Measurements from ENCODE around the gene PPM1D. TPM values are rescaled to one million over a fixed set of nuclear protein-coding genes. Genes with fewer than 3 reads are reported as not detected.
"Not testable (repeated sequence)": the region's sequence is repeated elsewhere in the genome, so short reads cannot be mapped to it uniquely, and the experiment has no call there.

PPM1D gene
- total and polyA plus RNA-seq, 5 donors, result 3.3 to 10.0 (median 8.6) TPM

DNA sequence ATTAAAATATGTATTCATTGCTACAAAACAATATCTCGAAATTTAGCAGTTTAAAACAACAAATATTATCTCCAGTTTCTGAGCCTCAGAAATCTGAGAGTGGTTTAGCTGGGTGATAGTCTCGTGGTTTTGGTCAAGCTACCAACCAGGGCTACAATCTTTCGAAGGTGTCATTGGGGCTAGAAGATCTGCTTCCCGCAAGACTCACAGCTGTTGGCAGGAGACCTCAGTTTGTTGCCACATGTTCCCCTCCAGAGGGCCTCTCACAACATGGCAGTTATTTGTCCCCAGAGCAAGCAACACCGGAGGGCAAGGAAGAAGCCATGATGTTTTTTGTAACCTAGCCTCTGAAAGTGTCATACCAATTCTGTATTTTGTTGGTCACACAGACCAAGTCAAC lies 65.6 kb downstream of the PPM1D start:
- H3K27me3 ChIP-seq (ENCODE audit: control insufficient read depth, insufficient read depth), result no peaks in the 10 kb centered on the region
- WGBS, result 93% methylated on average over 5 of the region's 5 CpGs
- no peaks in the 10 kb centered on the region for H3K4me1 ChIP-seq (ENCODE audit: control insufficient read depth, insufficient read depth, low read length)
- H3K9me3 ChIP-seq (ENCODE audit: control insufficient read depth, low read length), result no peaks in the 10 kb centered on the region
- H3K4me3 ChIP-seq (ENCODE audit: low read length), result no peak overlapping the region
- intact Hi-C loops (cut with DNase I), result no loop called here
- no peak overlapping the region for H3K27ac ChIP-seq (ENCODE audit: low read length)
- no peak for DNase-seq
- ATAC-seq, result no peak

DNA sequence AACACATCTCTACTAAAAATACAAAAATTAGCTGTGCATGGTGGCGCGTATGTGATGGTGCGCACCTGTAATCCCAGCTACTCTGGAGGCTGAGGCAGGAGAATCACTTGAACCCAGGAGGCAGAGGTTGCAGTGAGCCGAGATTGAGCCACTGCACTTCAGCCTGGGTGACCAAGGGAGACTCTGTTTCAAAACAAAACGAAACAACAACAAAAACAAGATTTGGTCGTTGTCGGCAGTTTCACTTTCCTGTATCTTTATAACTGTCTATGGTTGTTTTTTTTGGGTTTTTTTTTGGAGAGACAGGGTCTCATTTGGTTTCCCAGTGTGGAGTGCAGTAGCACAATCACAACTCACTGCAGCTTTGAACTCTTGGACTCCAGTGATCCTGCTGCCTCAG lies 68.7 kb downstream of the PPM1D start:
- H3K27ac ChIP-seq (ENCODE audit: low read length); H3K27me3 ChIP-seq (ENCODE audit: control insufficient read depth, insufficient read depth); H3K4me1 ChIP-seq (ENCODE audit: control insufficient read depth, insufficient read depth, low read length); H3K9me3 ChIP-seq (ENCODE audit: control insufficient read depth, low read length); intact Hi-C loops (cut with DNase I); H3K4me3 ChIP-seq (ENCODE audit: low read length); ATAC-seq; DNase-seq: not testable (repeated sequence)
- 87% methylated on average over 7 of the region's 7 CpGs for WGBS

DNA sequence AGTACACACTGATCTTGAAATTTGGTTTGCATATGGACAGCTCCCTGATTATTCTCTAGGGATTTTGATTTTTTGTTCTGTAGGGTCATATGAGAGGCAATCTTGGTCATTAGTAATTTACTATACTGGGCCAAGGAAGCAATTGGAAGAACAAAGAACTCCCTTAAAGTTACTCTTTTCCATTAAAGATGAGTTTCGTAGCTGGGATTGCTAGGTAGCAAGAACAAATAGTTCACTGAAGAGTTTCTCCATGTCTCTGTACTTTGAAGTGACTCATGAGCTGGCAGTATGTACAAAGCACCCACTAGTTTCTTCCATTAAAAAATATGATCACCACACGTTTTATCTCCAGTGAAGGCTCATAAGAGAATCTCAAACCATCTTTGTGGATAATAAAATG lies 71.5 kb downstream of the PPM1D start:
- DNase-seq (no peak), ATAC-seq (no peak)
- no peaks in the 10 kb centered on the region for H3K9me3 ChIP-seq (ENCODE audit: control insufficient read depth, low read length)
- no peak overlapping the region for H3K27ac ChIP-seq (ENCODE audit: low read length)
- 49% methylated on average over 2 of the region's 2 CpGs for WGBS
- H3K27me3 ChIP-seq (ENCODE audit: control insufficient read depth, insufficient read depth), result no peaks in the 10 kb centered on the region
- no peaks in the 10 kb centered on the region for H3K4me1 ChIP-seq (ENCODE audit: control insufficient read depth, insufficient read depth, low read length)
- no peak overlapping the region for H3K4me3 ChIP-seq (ENCODE audit: low read length)
- intact Hi-C loops (cut with DNase I), result no loop called here

DNA sequence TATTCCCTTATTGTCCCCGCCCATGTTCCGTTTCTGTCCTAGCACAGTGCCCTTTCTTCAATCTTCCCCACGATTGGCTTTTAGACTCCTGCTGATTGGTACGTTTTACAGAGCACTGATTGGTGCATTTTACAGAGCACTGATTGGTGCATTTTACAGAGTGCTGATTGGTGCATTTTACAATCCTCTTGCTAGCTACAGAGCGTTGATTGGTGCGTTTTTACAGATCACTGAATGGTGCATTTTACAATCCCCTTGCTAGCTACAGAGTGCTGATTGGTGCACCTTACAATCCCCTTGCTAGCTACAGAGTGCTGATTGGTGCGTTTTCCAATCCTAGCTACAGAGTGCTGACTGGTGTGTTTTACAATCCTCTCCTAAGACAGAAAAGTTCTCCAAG lies 74.6 kb downstream of the PPM1D start:
- H3K9me3 ChIP-seq (ENCODE audit: control insufficient read depth, low read length); H3K27me3 ChIP-seq (ENCODE audit: control insufficient read depth, insufficient read depth); DNase-seq; ATAC-seq; H3K27ac ChIP-seq (ENCODE audit: low read length); H3K4me1 ChIP-seq (ENCODE audit: control insufficient read depth, insufficient read depth, low read length); intact Hi-C loops (cut with DNase I); H3K4me3 ChIP-seq (ENCODE audit: low read length): not testable (repeated sequence)
- 89% methylated on average over 7 of the region's 7 CpGs for WGBS

DNA sequence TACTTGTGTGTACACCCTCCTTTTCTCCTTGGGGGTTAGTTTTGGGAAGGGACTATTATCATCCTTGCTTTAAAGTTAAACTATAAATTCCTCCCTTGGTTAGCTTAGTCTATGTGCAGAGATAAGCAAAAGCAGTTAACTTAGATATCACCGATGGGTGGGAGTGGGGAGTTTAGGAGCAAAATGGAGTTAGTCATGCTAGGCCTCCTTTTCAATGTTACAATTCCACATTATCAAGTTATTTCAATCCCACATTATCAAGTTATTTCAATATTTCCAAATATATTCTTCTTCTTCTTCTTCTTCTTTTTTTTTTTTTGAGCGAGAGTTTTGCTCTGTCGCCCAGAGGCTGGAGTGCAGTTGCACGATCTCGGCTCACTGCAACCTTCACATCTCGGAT lies 76.0 kb downstream of the PPM1D start:
- H3K4me1 ChIP-seq (ENCODE audit: control insufficient read depth, insufficient read depth, low read length), result peaks cover 2% of the 10 kb centered on the region
- intact Hi-C loops (cut with DNase I), result no loop called here
- WGBS, result 95% methylated on average over 6 of the region's 6 CpGs
- H3K9me3 ChIP-seq (ENCODE audit: control insufficient read depth, low read length), result no peaks in the 10 kb centered on the region
- no peak overlapping the region for H3K27ac ChIP-seq (ENCODE audit: low read length)
- no peak overlapping the region for H3K4me3 ChIP-seq (ENCODE audit: low read length)
- no peaks in the 10 kb centered on the region for H3K27me3 ChIP-seq (ENCODE audit: control insufficient read depth, insufficient read depth)
- ATAC-seq, result no peak
- DNase-seq, result no peak

DNA sequence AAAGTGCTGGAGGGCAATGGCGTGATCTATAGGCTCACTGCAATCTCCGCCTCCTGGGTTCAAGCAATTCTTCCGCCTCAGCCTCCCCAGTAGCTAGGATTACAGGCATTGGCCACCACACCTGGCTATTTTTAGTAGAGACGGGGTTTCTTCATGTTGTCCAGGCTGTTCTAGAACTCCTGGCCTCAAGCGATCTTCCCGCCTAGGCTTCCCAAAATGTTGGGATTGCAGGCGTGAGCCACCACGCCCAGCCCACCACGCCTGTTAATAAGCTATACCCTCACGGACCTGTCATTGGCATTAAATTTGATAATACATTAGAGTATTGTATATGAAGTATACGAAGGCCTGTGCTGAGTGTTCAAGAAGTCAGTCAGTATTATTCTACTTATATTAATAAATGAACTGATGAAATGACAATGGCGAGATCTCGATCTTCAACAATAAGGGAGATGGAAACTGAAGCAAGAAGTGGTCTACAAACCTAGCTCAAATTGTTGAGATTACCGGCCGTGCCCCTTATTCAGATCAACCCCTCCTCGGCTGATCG lies 76.8 kb downstream of the PPM1D start:
- no peak overlapping the region for H3K27ac ChIP-seq (ENCODE audit: low read length)
- DNase-seq, result no peak
- H3K4me3 ChIP-seq (ENCODE audit: low read length), result peak overlapping the region; percentile 73
- WGBS, result 29% methylated on average over 17 of the region's 17 CpGs
- ATAC-seq, result no peak
- H3K9me3 ChIP-seq (ENCODE audit: control insufficient read depth, low read length), result no peaks in the 10 kb centered on the region
- intact Hi-C loops (cut with DNase I), result no loop called here
- peaks cover 2% of the 10 kb centered on the region for H3K4me1 ChIP-seq (ENCODE audit: control insufficient read depth, insufficient read depth, low read length)
- H3K27me3 ChIP-seq (ENCODE audit: control insufficient read depth, insufficient read depth), result no peaks in the 10 kb centered on the region

DNA sequence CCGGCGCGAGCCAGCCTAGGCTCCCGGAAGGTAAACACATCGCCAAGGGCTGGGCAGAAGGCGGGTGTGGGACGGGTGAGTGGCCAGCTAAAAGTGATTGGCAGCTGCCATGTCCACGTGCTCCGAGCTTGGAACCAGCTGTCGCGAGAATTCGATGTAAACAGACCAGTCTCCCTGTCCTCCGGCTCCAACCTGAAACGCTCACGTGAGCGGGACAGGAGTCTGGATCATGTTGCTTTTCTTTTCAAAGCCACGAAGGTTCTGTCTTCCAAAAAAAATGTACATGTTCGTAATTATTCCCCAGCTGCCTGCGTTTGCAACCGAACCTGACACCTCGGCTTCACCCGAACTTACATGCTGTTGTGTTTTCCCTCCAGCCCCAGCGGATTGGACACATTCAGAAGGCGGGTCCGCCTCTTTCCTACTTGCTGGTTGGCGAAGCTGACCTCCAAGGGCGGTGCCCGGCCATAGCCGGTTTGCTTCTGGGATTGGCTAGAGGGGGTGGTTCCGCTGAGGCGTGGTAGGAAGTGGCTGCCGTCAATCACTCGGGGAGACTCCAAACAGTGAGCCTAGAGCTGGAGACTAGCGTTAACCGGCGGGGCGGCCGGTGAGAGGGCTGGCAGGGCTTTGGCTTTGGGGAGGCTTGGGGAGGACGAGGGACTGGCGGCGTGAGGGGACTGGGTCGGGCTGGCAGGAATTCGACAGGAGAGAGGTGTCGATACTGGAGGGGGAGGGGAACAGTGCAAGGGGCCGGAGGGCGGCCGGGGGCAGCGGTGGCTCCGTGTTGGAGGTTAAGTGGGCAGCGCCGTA lies 77.5 kb downstream of the PPM1D start, which contains the start of gene BCAS3:
Gene BCAS3, plus strand, starts transcription at position 544 of the 810 bp plus-strand sequence.
- ATAC-seq, result peak; percentile 99
- peak within 1 kb of the TSS; percentile 76 for H3K27ac ChIP-seq (ENCODE audit: low read length)
- no peaks in the 10 kb centered on the region for H3K9me3 ChIP-seq (ENCODE audit: control insufficient read depth, low read length)
- H3K27me3 ChIP-seq (ENCODE audit: control insufficient read depth, insufficient read depth), result no peaks in the 10 kb centered on the region
- H3K4me3 ChIP-seq (ENCODE audit: low read length), result peak within 1 kb of the TSS; percentile 73
- WGBS, result under 1% methylated on average over 51 of the region's 51 CpGs
- intact Hi-C loops (cut with DNase I), result no loop called here
- H3K4me1 ChIP-seq (ENCODE audit: control insufficient read depth, insufficient read depth, low read length), result peaks cover 2% of the 10 kb centered on the region
- peak; percentile 98 to 99 (median 98) for DNase-seq

DNA sequence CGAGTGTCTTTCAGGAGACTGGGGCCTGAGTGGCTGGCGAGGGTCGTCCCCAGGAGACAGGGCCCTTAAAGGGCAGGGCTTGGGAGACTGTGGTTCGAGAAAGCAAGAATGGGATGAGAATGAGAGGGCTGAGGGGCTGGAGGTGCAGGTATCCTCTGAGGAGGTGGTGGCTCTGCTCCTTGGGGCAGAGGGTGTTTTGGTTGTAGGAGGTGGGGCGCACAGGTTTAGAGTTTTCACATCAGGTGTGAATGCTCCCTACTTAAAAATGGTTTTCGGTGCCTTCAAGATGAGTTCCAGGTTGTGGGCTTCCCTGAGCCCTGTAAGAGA lies 78.1 kb downstream of the PPM1D start:
- 5% methylated on average over 6 of the region's 6 CpGs for WGBS
- intact Hi-C loops (cut with DNase I), result no loop called here

DNA sequence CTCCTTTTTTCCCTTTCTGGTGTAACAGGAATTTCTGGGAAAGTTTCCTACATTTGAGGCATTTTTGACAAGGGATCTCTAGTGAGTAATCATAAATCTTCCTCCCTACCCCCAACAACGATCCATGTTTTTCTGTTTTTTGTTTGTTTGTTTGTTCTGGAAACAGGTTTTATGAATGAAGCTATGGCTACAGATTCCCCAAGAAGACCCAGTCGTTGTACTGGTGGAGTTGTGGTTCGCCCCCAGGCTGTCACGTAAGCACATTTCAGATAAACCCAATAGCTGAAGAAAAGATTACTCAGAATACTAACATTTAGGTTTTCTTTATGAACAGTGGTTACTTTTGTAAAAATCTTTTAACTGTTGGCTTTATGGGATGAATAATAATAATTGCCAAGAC lies 79.3 kb downstream of the PPM1D start:
- peaks cover 2% of the 10 kb centered on the region for H3K4me1 ChIP-seq (ENCODE audit: control insufficient read depth, insufficient read depth, low read length)
- H3K27me3 ChIP-seq (ENCODE audit: control insufficient read depth, insufficient read depth), result no peaks in the 10 kb centered on the region
- 88% methylated on average over 4 of the region's 4 CpGs for WGBS
- DNase-seq (no peak), ATAC-seq (no peak)
- intact Hi-C loops (cut with DNase I), result no loop called here
- H3K4me3 ChIP-seq (ENCODE audit: low read length), result no peak overlapping the region
- H3K27ac ChIP-seq (ENCODE audit: low read length), result no peak overlapping the region
- no peaks in the 10 kb centered on the region for H3K9me3 ChIP-seq (ENCODE audit: control insufficient read depth, low read length)

More for the DNA sequence above, 78.1 kb downstream of the PPM1D start:
- no peak for ATAC-seq
- Histone ChIP-seq H3K9me3 (ENCODE audit: control insufficient read depth, low read length) (no peaks in the 10 kb centered on the region), H3K27me3 (ENCODE audit: control insufficient read depth, insufficient read depth) (no peaks in the 10 kb centered on the region), H3K4me1 (ENCODE audit: control insufficient read depth, insufficient read depth, low read length) (peaks cover 2% of the 10 kb centered on the region), H3K4me3 (ENCODE audit: low read length) (peak overlapping the region; percentile 73), H3K27ac (ENCODE audit: low read length) (peak overlapping the region; percentile 76)
- DNase-seq, result no peak

DNA sequence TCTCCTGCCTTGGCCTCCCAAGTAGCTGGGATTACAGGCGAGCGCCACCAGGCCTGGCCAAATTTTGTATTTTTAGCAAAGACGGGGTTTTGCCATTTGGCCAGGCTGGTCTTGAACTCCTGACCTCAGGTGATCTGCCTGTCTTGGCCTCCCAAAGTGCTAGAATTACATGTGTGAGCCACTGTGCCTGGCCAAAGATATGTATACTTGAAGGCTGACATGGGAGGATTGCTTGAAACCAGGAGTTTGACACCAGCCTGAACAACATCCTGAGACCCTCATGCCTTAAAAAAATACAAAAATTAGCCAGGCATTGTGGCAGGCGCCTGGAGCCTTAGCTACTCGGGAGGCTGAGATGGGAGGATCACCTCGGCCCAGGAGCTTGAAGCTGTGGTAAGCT lies 80.8 kb downstream of the PPM1D start:
- Histone ChIP-seq H3K27ac (ENCODE audit: low read length) (no peak overlapping the region), H3K4me1 (ENCODE audit: control insufficient read depth, insufficient read depth, low read length) (peaks cover 2% of the 10 kb centered on the region), H3K9me3 (ENCODE audit: control insufficient read depth, low read length) (no peaks in the 10 kb centered on the region), H3K27me3 (ENCODE audit: control insufficient read depth, insufficient read depth) (no peaks in the 10 kb centered on the region), H3K4me3 (ENCODE audit: low read length) (no peak overlapping the region)
- ATAC-seq, result no peak
- intact Hi-C loops (cut with DNase I), result no loop called here
- DNase-seq, result no peak
- 97% methylated on average over 6 of the region's 6 CpGs for WGBS

DNA sequence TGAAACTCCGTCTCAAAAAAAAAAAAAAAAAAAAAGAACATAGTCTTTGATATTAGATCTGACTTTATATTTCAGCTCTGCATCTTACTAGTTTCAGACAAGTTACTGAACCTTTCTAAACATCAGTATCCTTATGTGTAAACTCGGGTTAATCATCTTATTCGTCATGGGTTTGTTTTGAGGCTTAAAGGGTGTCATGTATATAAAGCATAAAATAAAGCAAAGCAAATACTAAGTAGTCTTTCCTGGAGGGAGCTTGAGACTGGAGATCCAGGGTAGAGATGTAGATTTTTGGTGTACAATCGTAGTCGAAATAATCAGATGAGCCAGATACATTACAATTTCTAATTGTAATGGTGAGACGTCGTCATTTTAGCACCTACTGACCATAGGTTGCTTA lies 85.4 kb downstream of the PPM1D start:
- DNase-seq (no peak), ATAC-seq (no peak)
- H3K4me3 ChIP-seq (ENCODE audit: low read length), result no peak overlapping the region
- 96% methylated on average over 6 of the region's 7 CpGs for WGBS
- no peak overlapping the region for H3K27ac ChIP-seq (ENCODE audit: low read length)
- intact Hi-C loops (cut with DNase I), result no loop called here
- H3K27me3 ChIP-seq (ENCODE audit: control insufficient read depth, insufficient read depth), result no peaks in the 10 kb centered on the region
- H3K9me3 ChIP-seq (ENCODE audit: control insufficient read depth, low read length), result no peaks in the 10 kb centered on the region
- H3K4me1 ChIP-seq (ENCODE audit: control insufficient read depth, insufficient read depth, low read length), result no peaks in the 10 kb centered on the region
